Mucosa of descending colon (tissue), 3 donors: ENCODE data around the gene ZMYND12. TPM values are rescaled to one million over a fixed set of nuclear protein-coding genes. Genes with fewer than 3 reads are reported as not detected.
A peak's percentile ranks its signal among the peaks of the same experiment; 100 is the strongest.

Experiments used
- ATAC-seq: fragments of 200-7000 bp; cut with Tn5 transposase; one replicate; pipeline ENCODE4 v1.9.1; 2020; ENCODE audit warnings: mild to moderate bottlenecking, moderate library complexity
- DNase-seq, 3 donors: peaks; one replicate each; pipeline ENCODE4 v3.0.0-alpha.2; 2020
- H3K36me3 ChIP-seq: fragments of 200-600 bp; one replicate; pipeline ENCODE4 v1.8.0; 2021; ENCODE audit warnings: low read depth, mild to moderate bottlenecking
- H3K4me1 ChIP-seq: fragments of 200-600 bp; one replicate; pipeline ENCODE4 v1.8.0; 2021; ENCODE audit warnings: low read depth, mild to moderate bottlenecking
- H3K4me3 ChIP-seq: fragments of 200-600 bp; one replicate; pipeline ENCODE4 v1.8.0; 2021; ENCODE audit warnings: mild to moderate bottlenecking
- H3K9me3 ChIP-seq: fragments of 200-600 bp; one replicate; pipeline ENCODE4 v1.8.0; 2021; ENCODE audit warnings: mild to moderate bottlenecking
- CTCF ChIP-seq: fragments of 200-600 bp; IDR thresholded peaks from one replicate; pipeline ENCODE4 v1.8.0; 2022; ENCODE audit warnings: antibody characterized with exemption, mild to moderate bottlenecking
- intact Hi-C, 2 donors: fragments of 100-400 bp; cut with DNase I in 1 of 2; cut with micrococcal nuclease in 1 of 2; formaldehyde crosslinking; loops; one replicate each; pipeline versions ENCODE4 v1.11.0 to v1.11.1; 2022; cut with DNase I, micrococcal nuclease
- total RNA-seq, 3 donors: library from RNA; stranded (reverse); fragmentation: NEBNext Ultra II Directional in 2 of 3; extraction: Animal tissue kit (Norgen Biotek cat#: 25700) in 2 of 3; gene quantifications; one replicate each; pipeline versions ENCODE4 v1.2.1 to v1.2.4, GENCODE V29; 2021 to 2023
- donor health status: DM: no; HTN: no; CAD: no; lungs with moderate emphysema.
- donor health status: DM: no; HTN: no; CAD: no.
- donor health status: DM: no; HTN: yes; CAD: no.

Gene ZMYND12
- total RNA-seq, 3 donors from 2014 or later: 1.2 to 3.0 (median 2.2) TPM

- Histone ChIP-seq H3K36me3 (no peaks in the 10 kb centered on the region), H3K4me1 (peaks cover 11% of the 10 kb centered on the region), H3K4me3 (peak overlapping the region; percentile 88), H3K9me3 (no peaks in the 10 kb centered on the region)
- DNase-seq: peak; percentile 69 to 82 (median 79)
- peak; percentile 85 for ATAC-seq
- no peak for TF ChIP-seq CTCF
- intact Hi-C loops: no loop called here
Measured at GRCh38 chr1:42456754-42457089, 900 bp upstream of the ZMYND12 start.

DNA sequence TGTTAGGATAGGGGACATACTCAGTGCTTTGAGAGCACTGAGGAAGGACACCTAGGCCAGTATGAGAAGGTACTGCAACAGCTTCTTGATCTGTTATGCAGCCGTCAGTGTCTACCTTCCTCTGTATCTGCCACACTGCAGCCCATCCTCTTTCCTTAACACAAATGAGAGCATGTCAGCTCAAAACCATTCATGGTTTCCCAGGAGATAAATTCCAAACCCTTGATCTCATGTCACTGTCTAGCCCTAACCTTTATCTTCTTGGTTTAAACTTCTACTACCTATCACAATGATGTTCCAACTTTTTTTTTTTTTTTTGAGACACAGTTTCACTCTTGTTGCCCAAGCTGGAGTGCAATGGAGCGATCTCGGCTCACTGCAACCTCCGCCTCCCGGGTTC lies 1.4 kb downstream of the ZMYND12 start:
- no peak overlapping the region for H3K4me3 ChIP-seq
- ATAC-seq (no peak), DNase-seq (no peak)
- H3K36me3 ChIP-seq: no peaks in the 10 kb centered on the region
- no peaks in the 10 kb centered on the region for H3K9me3 ChIP-seq
- no peak for TF ChIP-seq CTCF
- intact Hi-C loops: no loop called here
- H3K4me1 ChIP-seq: peaks cover 11% of the 10 kb centered on the region

GRCh38 chr1:42453386-42453785 lies 2.4 kb downstream of the ZMYND12 start:
- TF ChIP-seq CTCF: no peak
- DNase-seq (no peak), ATAC-seq (no peak)
- intact Hi-C loops: no loop called here
- H3K4me1 ChIP-seq: peaks cover 11% of the 10 kb centered on the region
- no peak overlapping the region for H3K4me3 ChIP-seq
- no peaks in the 10 kb centered on the region for H3K36me3 ChIP-seq
- H3K9me3 ChIP-seq: no peaks in the 10 kb centered on the region

- H3K4me3 ChIP-seq: no peak overlapping the region
- DNase-seq (no peak), ATAC-seq (no peak)
- TF ChIP-seq CTCF: no peak
- no peaks in the 10 kb centered on the region for H3K4me1 ChIP-seq
- no peaks in the 10 kb centered on the region for H3K9me3 ChIP-seq
- H3K36me3 ChIP-seq: no peaks in the 10 kb centered on the region
- intact Hi-C loops: no loop called here
Measured at GRCh38 chr1:42450061-42450460, 5.8 kb downstream of the ZMYND12 start.

GRCh38 chr1:42449256-42449655 lies 6.6 kb downstream of the ZMYND12 start:
- Histone ChIP-seq H3K36me3 (no peaks in the 10 kb centered on the region), H3K9me3 (no peaks in the 10 kb centered on the region), H3K4me3 (no peak overlapping the region), H3K4me1 (no peaks in the 10 kb centered on the region)
- TF ChIP-seq CTCF: no peak
- ATAC-seq (no peak), DNase-seq (no peak)
- intact Hi-C loops: no loop called here

- intact Hi-C loops: no loop called here
- Histone ChIP-seq H3K4me1 (no peaks in the 10 kb centered on the region), H3K36me3 (no peaks in the 10 kb centered on the region), H3K4me3 (no peak overlapping the region), H3K9me3 (no peaks in the 10 kb centered on the region)
- DNase-seq: peak in 1 of 3 donors; percentile 20
- ATAC-seq: peak; percentile 67
- no peak for TF ChIP-seq CTCF
Measured at GRCh38 chr1:42442662-42443061, 13.2 kb downstream of the ZMYND12 start.
